ENCODE data around the gene PC. TPM values are rescaled to one million over a fixed set of nuclear protein-coding genes. Genes with fewer than 3 reads are reported as not detected.
A peak's percentile ranks its signal among the peaks of the same experiment; 100 is the strongest.

PC gene
- total RNA-seq, 2 donors from 2014 or later = 12.2 to 81.7 TPM

DNA sequence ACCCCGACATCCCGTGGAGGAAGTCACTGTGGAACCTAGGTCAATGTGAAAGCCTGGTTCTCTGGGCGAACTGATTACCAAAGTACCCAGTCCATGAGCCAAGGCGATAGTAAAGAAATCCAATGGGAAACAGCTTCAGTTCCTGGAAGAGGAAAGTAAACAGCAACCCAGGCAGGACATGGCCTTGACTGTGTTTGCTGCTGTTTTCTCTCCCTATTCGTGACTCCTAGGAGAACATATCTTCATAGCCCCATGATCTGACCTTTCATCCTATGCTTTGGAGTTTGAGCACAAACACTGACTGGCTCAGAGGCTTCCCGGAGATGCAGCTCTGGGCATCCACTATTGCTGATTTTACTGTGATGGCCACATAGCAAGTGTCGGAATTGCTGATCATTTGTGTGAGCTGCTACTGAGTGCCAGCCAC, 56.2 kb downstream of the PC start:
- DNase-seq (peak in 2 of 4 donors; percentile 21 to 23), ATAC-seq (peak; percentile 66)
- Histone ChIP-seq H3K36me3 (replicated peaks in 1 of 2; ENCODE audit: insufficient read depth in 1 of 2, low read depth in 2 of 2) (no peaks in the 10 kb centered on the region), H3K9me3 (no peaks in the 10 kb centered on the region), H3K4me1 (peaks cover 24% of the 10 kb centered on the region), H3K4me3 (no peak overlapping the region), H3K27me3 (no peaks in the 10 kb centered on the region), H3K27ac (peak overlapping the region in 1 of 4 donors; percentile 3)
- intact Hi-C loops (cut with DNase I) = no loop called here
- TF ChIP-seq, protein P1, sequence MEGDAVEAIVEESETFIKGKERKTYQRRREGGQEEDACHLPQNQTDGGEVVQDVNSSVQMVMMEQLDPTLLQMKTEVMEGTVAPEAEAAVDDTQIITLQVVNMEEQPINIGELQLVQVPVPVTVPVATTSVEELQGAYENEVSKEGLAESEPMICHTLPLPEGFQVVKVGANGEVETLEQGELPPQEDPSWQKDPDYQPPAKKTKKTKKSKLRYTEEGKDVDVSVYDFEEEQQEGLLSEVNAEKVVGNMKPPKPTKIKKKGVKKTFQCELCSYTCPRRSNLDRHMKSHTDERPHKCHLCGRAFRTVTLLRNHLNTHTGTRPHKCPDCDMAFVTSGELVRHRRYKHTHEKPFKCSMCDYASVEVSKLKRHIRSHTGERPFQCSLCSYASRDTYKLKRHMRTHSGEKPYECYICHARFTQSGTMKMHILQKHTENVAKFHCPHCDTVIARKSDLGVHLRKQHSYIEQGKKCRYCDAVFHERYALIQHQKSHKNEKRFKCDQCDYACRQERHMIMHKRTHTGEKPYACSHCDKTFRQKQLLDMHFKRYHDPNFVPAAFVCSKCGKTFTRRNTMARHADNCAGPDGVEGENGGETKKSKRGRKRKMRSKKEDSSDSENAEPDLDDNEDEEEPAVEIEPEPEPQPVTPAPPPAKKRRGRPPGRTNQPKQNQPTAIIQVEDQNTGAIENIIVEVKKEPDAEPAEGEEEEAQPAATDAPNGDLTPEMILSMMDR (IDR thresholded peaks at IDR 0.05) = no peak
- TF ChIP-seq POLR2A (IDR thresholded peaks at IDR 0.05) = no peak
- 45 to 68% methylated on average over 7 of the region's 7 CpGs for WGBS, 2 donors

GRCh38 chr11:66894141-66894540, 64.0 kb downstream of the PC start:
- intact Hi-C loops (cut with DNase I) = no loop called here
- ATAC-seq (no peak), DNase-seq (no peak)
- H3K4me1 ChIP-seq = peaks cover 3% of the 10 kb centered on the region
- WGBS, 2 donors = 67 to 91% methylated on average over 2 of the region's 2 CpGs
- no peaks in the 10 kb centered on the region for H3K27me3 ChIP-seq
- no peak overlapping the region for H3K27ac ChIP-seq
- no peak overlapping the region for H3K4me3 ChIP-seq
- TF ChIP-seq POLR2A (IDR thresholded peaks at IDR 0.05) = no peak
- TF ChIP-seq, protein P1 (IDR thresholded peaks at IDR 0.05) = no peak
- no peaks in the 10 kb centered on the region for H3K9me3 ChIP-seq
- no peaks in the 10 kb centered on the region for H3K36me3 ChIP-seq (replicated peaks in 1 of 2; ENCODE audit: insufficient read depth in 1 of 2, low read depth in 2 of 2)

DNA sequence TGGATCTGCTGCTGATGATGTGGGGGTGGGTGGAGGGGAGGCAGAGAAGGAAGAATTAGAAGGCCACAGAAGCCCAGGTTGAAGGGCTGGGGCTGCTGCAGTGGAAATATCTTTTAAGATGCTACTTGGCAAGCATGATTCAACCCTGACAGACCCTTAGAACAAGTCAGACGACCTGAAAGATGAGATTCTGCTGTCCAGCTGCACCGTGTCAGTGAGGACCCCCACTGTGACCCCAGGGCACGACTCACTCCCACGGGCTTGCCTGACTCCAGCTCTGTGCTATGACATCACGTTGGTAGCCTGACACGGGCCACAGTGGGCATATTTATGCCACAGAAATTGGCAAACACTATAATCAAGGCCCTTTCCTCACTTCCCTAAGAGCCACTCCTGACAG, 65.3 kb downstream of the PC start:
- peaks cover 3% of the 10 kb centered on the region for H3K4me1 ChIP-seq
- ATAC-seq = no peak
- 57 to 73% methylated on average over 4 to 6 of the region's 6 CpGs for WGBS, 2 donors
- no peaks in the 10 kb centered on the region for H3K36me3 ChIP-seq (replicated peaks in 1 of 2; ENCODE audit: insufficient read depth in 1 of 2, low read depth in 2 of 2)
- no peak overlapping the region for H3K4me3 ChIP-seq
- no peak overlapping the region for H3K27ac ChIP-seq
- DNase-seq = no peak
- no peaks in the 10 kb centered on the region for H3K27me3 ChIP-seq
- TF ChIP-seq, protein P1 (IDR thresholded peaks at IDR 0.05) = no peak
- intact Hi-C loops (cut with DNase I) = no loop called here
- H3K9me3 ChIP-seq = no peaks in the 10 kb centered on the region

DNA sequence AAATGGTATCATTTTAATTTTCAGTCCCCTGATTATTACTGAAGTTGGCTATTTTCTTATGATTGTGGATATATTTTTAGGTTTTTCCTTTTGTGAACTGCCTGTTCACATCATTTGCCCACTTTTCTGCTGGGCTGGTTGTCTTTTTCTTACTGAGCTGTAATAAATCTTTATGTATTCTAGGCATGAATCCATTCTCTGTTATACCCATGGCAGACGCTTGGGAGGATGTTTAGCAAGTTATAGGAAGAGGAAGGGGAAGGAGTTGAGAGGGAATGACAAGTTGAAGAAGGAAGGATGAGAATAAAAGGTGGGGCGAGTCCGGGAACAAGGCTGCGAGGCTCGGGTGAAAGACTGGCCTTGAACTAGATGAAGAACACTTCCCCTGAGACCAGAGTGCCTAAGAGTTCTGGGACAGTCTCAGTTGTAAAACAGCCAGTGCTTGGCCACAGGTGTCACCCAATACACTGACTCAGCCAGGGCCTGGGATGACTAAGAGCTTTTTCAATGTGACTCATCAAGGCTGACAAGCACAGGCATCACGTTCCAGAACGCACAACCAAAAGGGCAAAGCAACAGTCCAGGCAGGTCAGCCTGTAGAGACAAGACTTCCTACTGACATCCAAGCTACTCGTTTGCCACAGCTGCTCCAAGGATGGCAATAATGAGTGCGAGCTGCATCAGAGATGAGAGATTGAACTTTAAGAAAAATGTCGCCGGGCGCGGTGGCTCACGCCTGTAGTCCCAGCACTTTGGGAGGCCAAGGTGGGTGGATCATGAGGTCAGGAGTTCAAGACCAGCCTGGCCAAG, 66.1 kb downstream of the PC start:
- Histone ChIP-seq H3K9me3 (no peaks in the 10 kb centered on the region), H3K27ac (no peak overlapping the region), H3K4me3 (no peak overlapping the region), H3K36me3 (replicated peaks in 1 of 2; ENCODE audit: insufficient read depth in 1 of 2, low read depth in 2 of 2) (no peaks in the 10 kb centered on the region), H3K27me3 (no peaks in the 10 kb centered on the region), H3K4me1 (peaks cover 3% of the 10 kb centered on the region)
- DNase-seq (peak; percentile 63 to 76 (median 69)), ATAC-seq (peak; percentile 89)
- TF ChIP-seq, protein P1 (IDR thresholded peaks at IDR 0.05) = no peak
- no peak for TF ChIP-seq POLR2A (IDR thresholded peaks at IDR 0.05)
- intact Hi-C loops (cut with DNase I) = no loop called here
- 72 to 80% methylated on average over 11 to 14 of the region's 14 CpGs for WGBS, 2 donors

- no peak for TF ChIP-seq POLR2A (IDR thresholded peaks at IDR 0.05)
- TF ChIP-seq, protein P1 (IDR thresholded peaks at IDR 0.05) = no peak
- Histone ChIP-seq H3K36me3 (replicated peaks in 1 of 2; ENCODE audit: insufficient read depth in 1 of 2, low read depth in 2 of 2) (no peaks in the 10 kb centered on the region), H3K4me1 (peaks cover 3% of the 10 kb centered on the region), H3K27me3 (no peaks in the 10 kb centered on the region), H3K27ac (no peak overlapping the region), H3K4me3 (no peak overlapping the region), H3K9me3 (no peaks in the 10 kb centered on the region)
- intact Hi-C loops (cut with DNase I) = no loop called here
- 83 to 89% methylated on average over 8 of the region's 8 CpGs for WGBS, 2 donors
- ATAC-seq (no peak), DNase-seq (no peak)
Observed at GRCh38 chr11:66889960-66890359, 68.2 kb downstream of the PC start.

Data from body of pancreas (tissue), 4 donors.